HepG2 (cell line): Measurements from ENCODE around the gene VPS25. TPM values are rescaled to one million over a fixed set of nuclear protein-coding genes. Genes with fewer than 3 reads are reported as not detected.
A peak's percentile ranks its signal among the peaks of the same experiment; 100 is the strongest.

Experiments
- SMC3 ChIP-seq: IDR thresholded peaks from 2 replicates; pipeline ENCODE4 v1.6.1; 2011; ENCODE audit warnings: low read length, improper control_type of control experiment
- STAT5B ChIP-seq: sonication (generic); formaldehyde crosslinking; IDR thresholded peaks from 2 replicates; pipeline ENCODE4 v1.4.0; 2020; ENCODE audit warnings: missing genetic modification reagents
- TGIF2 ChIP-seq: IDR thresholded peaks from 2 replicates; pipeline ENCODE4 v1.6.1; 2016; ENCODE audit warnings: control low read depth, missing compliant biosample characterization
- ZIK1 ChIP-seq: sonication (generic); formaldehyde crosslinking; IDR thresholded peaks from 2 replicates; pipeline ENCODE4 v1.5.0; 2020; ENCODE audit warnings: mild to moderate bottlenecking, low read depth, missing genetic modification reagents, borderline replicate concordance
- ZNF205 ChIP-seq: IDR thresholded peaks from 2 replicates; pipeline ENCODE4 v1.6.1; 2018; ENCODE audit warnings: missing biosample characterization, missing genetic modification reagents
- ZNF24 ChIP-seq: fragments of 450-650 bp; IDR thresholded peaks from 2 replicates; pipeline ENCODE4 v1.6.1; 2017; ENCODE audit warnings: antibody characterized with exemption, mild to moderate bottlenecking
- ZNF367 ChIP-seq: sonication (generic); formaldehyde crosslinking; IDR thresholded peaks from 2 replicates; pipeline ENCODE4 v1.4.0; 2020; ENCODE audit warnings: missing genetic modification reagents, borderline replicate concordance
- ZNF430 ChIP-seq: sonication (generic); formaldehyde crosslinking; IDR thresholded peaks from 2 replicates; pipeline ENCODE4 v1.9.0; 2021; ENCODE audit warnings: mild to moderate bottlenecking, missing genetic modification reagents
- ZNF44 ChIP-seq: sonication (generic); formaldehyde crosslinking; IDR thresholded peaks from 2 replicates; pipeline ENCODE4 v1.5.1; 2020; ENCODE audit warnings: mild to moderate bottlenecking, missing genetic modification reagents
- ZNF615 ChIP-seq: sonication (generic); formaldehyde crosslinking; IDR thresholded peaks from 2 replicates; pipeline ENCODE4 v1.5.0; 2020; ENCODE audit warnings: mild to moderate bottlenecking, missing genetic modification reagents, borderline replicate concordance
- ZXDC ChIP-seq: sonication (generic); formaldehyde crosslinking; IDR thresholded peaks from 2 replicates; pipeline ENCODE4 v1.5.0; 2020; ENCODE audit warnings: mild to moderate bottlenecking, missing genetic modification reagents
- polyA plus RNA-seq, 8 experiments: library from polyadenylated mRNA; depleted of rRNA in 3 of 8; stranded (reverse) in 7 of 8; unstranded in 1 of 8; fragments of >200 nt; fragmentation: Illumina TruSeq in 4 of 8; extraction: Trizol in 4 of 8; gene quantifications; 2 replicates each; pipeline versions ENCODE4 v1.2.1 to v1.2.3, GENCODE V29; 2011 to 2016; ENCODE audit warnings: low read depth in 4 of 8, missing spikeins in 1 of 8, mixed read lengths in 1 of 8; ENCODE audit not compliant: insufficient read depth in 1 of 8
- total RNA-seq, 5 experiments: library from RNA; depleted of rRNA; stranded (reverse); fragments of >200 nt; fragmentation: Illumina TruSeq; extraction: Trizol; gene quantifications; 2 replicates each; pipeline ENCODE4 v1.2.3, GENCODE V29; 2016; ENCODE audit warnings: low read depth in 1 of 5
- TF ChIP-seq, protein P1 (sequence below), 2 experiments: sonication (generic) in 1 of 2; formaldehyde crosslinking in 1 of 2; IDR thresholded peaks; 2 replicates each; pipeline versions ENCODE4 v1.6.1 to v1.9.0; 2014 to 2022; ENCODE audit warnings: antibody characterized with exemption in 1 of 2, borderline replicate concordance in 1 of 2, inconsistent platforms in 1 of 2, low read depth in 1 of 2, missing genetic modification reagents in 1 of 2
- TF ChIP-seq, protein P2 (sequence below): sonication (generic); formaldehyde crosslinking; IDR thresholded peaks from 2 replicates; pipeline ENCODE4 v1.4.0; 2020; ENCODE audit warnings: missing genetic modification reagents
- TF ChIP-seq, protein P3 (sequence below): IDR thresholded peaks from 2 replicates; pipeline ENCODE4 v1.6.1; 2016; ENCODE audit warnings: low read depth
- TF ChIP-seq, protein P4 (sequence below): sonication (generic); formaldehyde crosslinking; IDR thresholded peaks from 2 replicates; pipeline ENCODE4 v1.4.0; 2020; ENCODE audit warnings: missing genetic modification reagents, borderline replicate concordance

Gene VPS25
- total and polyA plus RNA-seq, 2 of the 13 experiments (the other 11 are each of a cell fraction or from before 2014, with no cell fraction given): 161 to 249 TPM

DNA sequence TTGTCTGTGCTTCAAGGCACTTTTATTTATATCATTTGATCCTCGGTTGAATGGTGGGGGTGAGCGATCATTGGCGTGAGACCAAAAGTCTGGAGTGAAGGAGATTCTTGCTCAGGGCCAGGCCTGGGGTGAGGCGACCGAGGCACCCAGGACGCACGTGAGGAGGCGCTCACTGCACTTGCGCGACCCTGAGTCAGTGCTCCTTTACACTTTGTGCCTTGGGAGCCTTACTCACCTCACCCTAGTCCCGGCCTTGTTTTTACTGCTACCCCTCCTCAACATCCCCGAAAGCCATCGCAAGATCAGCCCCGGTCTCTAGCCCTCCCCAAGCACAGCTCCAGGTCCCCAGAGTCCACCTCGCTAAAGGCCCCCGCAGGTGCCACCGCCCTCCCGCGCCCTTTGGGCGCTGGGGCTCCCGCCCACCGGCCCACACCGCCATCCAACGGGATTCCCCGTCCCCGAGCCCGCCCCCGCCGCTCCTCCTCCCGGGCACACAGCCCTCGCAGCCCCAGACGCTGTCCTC is 28.9 kb upstream of the VPS25 start (continued):
- no peak for TF ChIP-seq ZXDC (CRISPR knock-in tag)
- TF ChIP-seq ZNF430 (CRISPR knock-in tag): no peak
- TF ChIP-seq STAT5B (CRISPR knock-in tag): no peak
- TF ChIP-seq, protein P1, sequence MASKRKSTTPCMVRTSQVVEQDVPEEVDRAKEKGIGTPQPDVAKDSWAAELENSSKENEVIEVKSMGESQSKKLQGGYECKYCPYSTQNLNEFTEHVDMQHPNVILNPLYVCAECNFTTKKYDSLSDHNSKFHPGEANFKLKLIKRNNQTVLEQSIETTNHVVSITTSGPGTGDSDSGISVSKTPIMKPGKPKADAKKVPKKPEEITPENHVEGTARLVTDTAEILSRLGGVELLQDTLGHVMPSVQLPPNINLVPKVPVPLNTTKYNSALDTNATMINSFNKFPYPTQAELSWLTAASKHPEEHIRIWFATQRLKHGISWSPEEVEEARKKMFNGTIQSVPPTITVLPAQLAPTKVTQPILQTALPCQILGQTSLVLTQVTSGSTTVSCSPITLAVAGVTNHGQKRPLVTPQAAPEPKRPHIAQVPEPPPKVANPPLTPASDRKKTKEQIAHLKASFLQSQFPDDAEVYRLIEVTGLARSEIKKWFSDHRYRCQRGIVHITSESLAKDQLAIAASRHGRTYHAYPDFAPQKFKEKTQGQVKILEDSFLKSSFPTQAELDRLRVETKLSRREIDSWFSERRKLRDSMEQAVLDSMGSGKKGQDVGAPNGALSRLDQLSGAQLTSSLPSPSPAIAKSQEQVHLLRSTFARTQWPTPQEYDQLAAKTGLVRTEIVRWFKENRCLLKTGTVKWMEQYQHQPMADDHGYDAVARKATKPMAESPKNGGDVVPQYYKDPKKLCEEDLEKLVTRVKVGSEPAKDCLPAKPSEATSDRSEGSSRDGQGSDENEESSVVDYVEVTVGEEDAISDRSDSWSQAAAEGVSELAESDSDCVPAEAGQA (IDR thresholded peaks at IDR 0.05; ENCODE audit: low read depth): no peak
- TF ChIP-seq, protein P1 (CRISPR knock-in tag; IDR thresholded peaks at IDR 0.05; ENCODE audit: borderline replicate concordance): peak; percentile 34; the same call in 1 of the 2 replicates
- TF ChIP-seq SMC3: no peak
- TF ChIP-seq, protein P2, sequence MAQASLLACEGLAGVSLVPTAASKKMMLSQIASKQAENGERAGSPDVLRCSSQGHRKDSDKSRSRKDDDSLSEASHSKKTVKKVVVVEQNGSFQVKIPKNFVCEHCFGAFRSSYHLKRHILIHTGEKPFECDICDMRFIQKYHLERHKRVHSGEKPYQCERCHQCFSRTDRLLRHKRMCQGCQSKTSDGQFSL: no peak; the same call in 1 of the 2 replicates
- TF ChIP-seq, protein P3, sequence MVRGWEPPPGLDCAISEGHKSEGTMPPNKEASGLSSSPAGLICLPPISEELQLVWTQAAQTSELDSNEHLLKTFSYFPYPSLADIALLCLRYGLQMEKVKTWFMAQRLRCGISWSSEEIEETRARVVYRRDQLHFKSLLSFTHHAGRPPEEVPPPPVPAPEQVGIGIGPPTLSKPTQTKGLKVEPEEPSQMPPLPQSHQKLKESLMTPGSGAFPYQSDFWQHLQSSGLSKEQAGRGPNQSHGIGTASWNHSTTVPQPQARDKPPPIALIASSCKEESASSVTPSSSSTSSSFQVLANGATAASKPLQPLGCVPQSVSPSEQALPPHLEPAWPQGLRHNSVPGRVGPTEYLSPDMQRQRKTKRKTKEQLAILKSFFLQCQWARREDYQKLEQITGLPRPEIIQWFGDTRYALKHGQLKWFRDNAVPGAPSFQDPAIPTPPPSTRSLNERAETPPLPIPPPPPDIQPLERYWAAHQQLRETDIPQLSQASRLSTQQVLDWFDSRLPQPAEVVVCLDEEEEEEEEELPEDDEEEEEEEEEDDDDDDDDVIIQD: no peak
- no peak for TF ChIP-seq ZNF615 (CRISPR knock-in tag)
- TF ChIP-seq TGIF2 (CRISPR knock-in tag): no peak; the same call in 1 of the 2 replicates
- no peak for TF ChIP-seq ZNF24
- TF ChIP-seq ZIK1 (CRISPR knock-in tag): 0 out of 2 replicates have a peak, but pooled peaks have one; percentile 10
- no peak; the same call in 1 of the 2 replicates for TF ChIP-seq ZNF205
- no peak for TF ChIP-seq ZNF367 (CRISPR knock-in tag)
- TF ChIP-seq, protein P4, sequence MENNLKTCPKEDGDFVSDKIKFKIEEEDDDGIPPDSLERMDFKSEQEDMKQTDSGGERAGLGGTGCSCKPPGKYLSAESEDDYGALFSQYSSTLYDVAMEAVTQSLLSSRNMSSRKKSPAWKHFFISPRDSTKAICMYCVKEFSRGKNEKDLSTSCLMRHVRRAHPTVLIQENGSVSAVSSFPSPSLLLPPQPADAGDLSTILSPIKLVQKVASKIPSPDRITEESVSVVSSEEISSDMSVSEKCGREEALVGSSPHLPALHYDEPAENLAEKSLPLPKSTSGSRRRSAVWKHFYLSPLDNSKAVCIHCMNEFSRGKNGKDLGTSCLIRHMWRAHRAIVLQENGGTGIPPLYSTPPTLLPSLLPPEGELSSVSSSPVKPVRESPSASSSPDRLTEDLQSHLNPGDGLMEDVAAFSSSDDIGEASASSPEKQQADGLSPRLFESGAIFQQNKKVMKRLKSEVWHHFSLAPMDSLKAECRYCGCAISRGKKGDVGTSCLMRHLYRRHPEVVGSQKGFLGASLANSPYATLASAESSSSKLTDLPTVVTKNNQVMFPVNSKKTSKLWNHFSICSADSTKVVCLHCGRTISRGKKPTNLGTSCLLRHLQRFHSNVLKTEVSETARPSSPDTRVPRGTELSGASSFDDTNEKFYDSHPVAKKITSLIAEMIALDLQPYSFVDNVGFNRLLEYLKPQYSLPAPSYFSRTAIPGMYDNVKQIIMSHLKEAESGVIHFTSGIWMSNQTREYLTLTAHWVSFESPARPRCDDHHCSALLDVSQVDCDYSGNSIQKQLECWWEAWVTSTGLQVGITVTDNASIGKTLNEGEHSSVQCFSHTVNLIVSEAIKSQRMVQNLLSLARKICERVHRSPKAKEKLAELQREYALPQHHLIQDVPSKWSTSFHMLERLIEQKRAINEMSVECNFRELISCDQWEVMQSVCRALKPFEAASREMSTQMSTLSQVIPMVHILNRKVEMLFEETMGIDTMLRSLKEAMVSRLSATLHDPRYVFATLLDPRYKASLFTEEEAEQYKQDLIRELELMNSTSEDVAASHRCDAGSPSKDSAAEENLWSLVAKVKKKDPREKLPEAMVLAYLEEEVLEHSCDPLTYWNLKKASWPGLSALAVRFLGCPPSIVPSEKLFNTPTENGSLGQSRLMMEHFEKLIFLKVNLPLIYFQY (CRISPR knock-in tag): no peak
- peak; percentile 59; the same call in 1 of the 2 replicates for TF ChIP-seq ZNF44 (CRISPR knock-in tag)
